Mesenchymal stem cell (in vitro differentiated cells and primary cell): Measurements from ENCODE around the gene SLITRK6.

ENCODE experiments used
- DNase-seq: peaks from one replicate; pipeline ENCODE4 v3.0.0-alpha.2; 2013
- H2AFZ ChIP-seq: one replicate; pipeline ENCODE4 v1.6.1; 2013; ENCODE audit warnings: low read depth, mild to moderate bottlenecking, control low read depth, inconsistent platforms, low read length, moderate library complexity
- H2AK5ac ChIP-seq: 2 replicates; pipeline ENCODE4 v1.6.1; 2013; ENCODE audit warnings: low read length, moderate library complexity, mild to moderate bottlenecking, inconsistent platforms; ENCODE audit not compliant: severe bottlenecking
- H2BK120ac ChIP-seq: one replicate; pipeline ENCODE4 v1.6.1; 2013; ENCODE audit warnings: low read depth, mild to moderate bottlenecking, inconsistent platforms, low read length, moderate library complexity
- H2BK12ac ChIP-seq, 2 experiments: one replicate each; pipeline ENCODE4 v1.6.1; 2013; ENCODE audit warnings: inconsistent platforms in 2 of 2, low read length in 2 of 2, mild to moderate bottlenecking in 2 of 2, moderate library complexity in 2 of 2, control low read depth in 1 of 2
- H2BK15ac ChIP-seq: one replicate; pipeline ENCODE4 v1.6.1; 2013; ENCODE audit warnings: mild to moderate bottlenecking, low read depth, inconsistent platforms; ENCODE audit not compliant: poor library complexity, severe bottlenecking
- H2BK5ac ChIP-seq: 2 replicates; pipeline ENCODE4 v1.6.1; 2013; ENCODE audit warnings: low read depth, mild to moderate bottlenecking, low read length, control low read depth, inconsistent platforms; ENCODE audit not compliant: poor library complexity, severe bottlenecking
- H3K14ac ChIP-seq, 2 experiments: one replicate each; pipeline ENCODE4 v1.6.1; 2013; ENCODE audit warnings: inconsistent platforms in 2 of 2, low read length in 2 of 2, control low read depth in 1 of 2, mild to moderate bottlenecking in 1 of 2, moderate library complexity in 1 of 2
- H3K18ac ChIP-seq, 2 experiments: one replicate each; pipeline ENCODE4 v1.6.1; 2013; ENCODE audit warnings: inconsistent platforms in 2 of 2, low read length in 2 of 2, control low read depth in 1 of 2, low read depth in 1 of 2, mild to moderate bottlenecking in 1 of 2
- H3K23ac ChIP-seq, 2 experiments: one replicate each; pipeline ENCODE4 v1.6.1; 2013; ENCODE audit warnings: inconsistent platforms in 2 of 2, low read length in 2 of 2, mild to moderate bottlenecking in 2 of 2, moderate library complexity in 2 of 2, control low read depth in 1 of 2
- H3K27ac ChIP-seq: 2 replicates; pipeline ENCODE4 v1.5.1; 2013; ENCODE audit warnings: mild to moderate bottlenecking, moderate library complexity, low read length, control low read depth, inconsistent platforms; ENCODE audit not compliant: poor library complexity, severe bottlenecking
- H3K27me3 ChIP-seq, 2 experiments: 2 replicates each; pipeline versions ENCODE4 v1.6.1 to v1.7.0; 2013; ENCODE audit warnings: low read length in 2 of 2, mild to moderate bottlenecking in 2 of 2, moderate library complexity in 2 of 2, control low read depth in 1 of 2, inconsistent platforms in 1 of 2; ENCODE audit not compliant: control insufficient read depth in 1 of 2, insufficient read depth in 1 of 2
- H3K36me3 ChIP-seq, 2 experiments: 2 replicates each; pipeline versions ENCODE4 v1.6.1 to v1.7.0; 2013; ENCODE audit warnings: low read length in 2 of 2, control low read depth in 1 of 2, inconsistent platforms in 1 of 2, low read depth in 1 of 2, mild to moderate bottlenecking in 1 of 2; ENCODE audit not compliant: insufficient read depth in 2 of 2, control insufficient read depth in 1 of 2
- H3K4ac ChIP-seq, 2 experiments: one replicate each; pipeline ENCODE4 v1.6.1; 2013; ENCODE audit warnings: inconsistent platforms in 2 of 2, low read length in 2 of 2, mild to moderate bottlenecking in 2 of 2, moderate library complexity in 2 of 2, control low read depth in 1 of 2, low read depth in 1 of 2
- H3K4me1 ChIP-seq: 2 replicates; pipeline ENCODE4 v1.6.1; 2013; ENCODE audit warnings: low read depth, low read length, control low read depth; ENCODE audit not compliant: control insufficient read depth, insufficient read depth
- H3K4me2 ChIP-seq: 2 replicates; pipeline ENCODE4 v1.6.1; 2013; ENCODE audit warnings: low read length, mild to moderate bottlenecking, inconsistent platforms; ENCODE audit not compliant: poor library complexity, severe bottlenecking
- H3K4me3 ChIP-seq, 2 experiments: 2 replicates each; pipeline versions ENCODE4 v1.5.1 to v1.7.0; 2013; ENCODE audit warnings: low read length in 2 of 2, mild to moderate bottlenecking in 2 of 2, control low read depth in 1 of 2, low read depth in 1 of 2; ENCODE audit not compliant: insufficient read depth in 1 of 2
- H3K79me1 ChIP-seq: replicated peaks from 2 replicates; pipeline ENCODE4 v1.6.1; 2013; ENCODE audit warnings: mild to moderate bottlenecking, control low read depth, low read length, inconsistent platforms; ENCODE audit not compliant: poor library complexity, severe bottlenecking
- H3K9ac ChIP-seq: 2 replicates; pipeline ENCODE4 v1.7.0; 2013; ENCODE audit warnings: mild to moderate bottlenecking, low read length, moderate library complexity
- H3K9me3 ChIP-seq: 2 replicates; pipeline ENCODE4 v1.7.0; 2013; ENCODE audit warnings: mild to moderate bottlenecking, low read length; ENCODE audit not compliant: control insufficient read depth
- H4K8ac ChIP-seq: one replicate; pipeline ENCODE4 v1.6.1; 2013; ENCODE audit warnings: inconsistent platforms, mild to moderate bottlenecking, low read length, moderate library complexity
- H4K91ac ChIP-seq: one replicate; pipeline ENCODE4 v1.6.1; 2013; ENCODE audit warnings: mild to moderate bottlenecking, low read length, inconsistent platforms
- WGBS: methylation state at CpG from one replicate; pipeline ENCODE4 v1.1.7; 2013; ENCODE audit warnings: mixed read lengths; 5-methylcytosine and 5-hydroxymethylcytosine counted together

The SLITRK6 gene

GRCh38 chr13:85798556-85798955, 663 bp downstream of the SLITRK6 start:
- Histone ChIP-seq H2BK15ac (no peak overlapping the region), H3K18ac (no peak overlapping the region), H3K79me1 (no peaks in the 10 kb centered on the region), H3K14ac (no peak overlapping the region), H3K9ac (no peak overlapping the region), H3K4ac (no peak overlapping the region), H3K23ac (no peak overlapping the region), H3K4me1 (no peaks in the 10 kb centered on the region), H2BK12ac (no peak overlapping the region), H3K27me3 (no peaks in the 10 kb centered on the region), H3K9me3 (no peaks in the 10 kb centered on the region), H2BK5ac (no peak overlapping the region), H3K36me3 (no peaks in the 10 kb centered on the region), H2AK5ac (no peak overlapping the region), H3K4me3 (no peak overlapping the region), H3K4me2 (no peak overlapping the region), H4K8ac (no peak overlapping the region), H2AFZ (no peak overlapping the region), H2BK120ac (no peak overlapping the region), H3K27ac (no peak overlapping the region), H4K91ac (no peak overlapping the region)
- no peak for DNase-seq
- 8% methylated on average over 1 of the region's 3 CpGs for WGBS

- no peak overlapping the region for H3K18ac ChIP-seq
- no peak overlapping the region for H4K91ac ChIP-seq
- H3K4ac ChIP-seq, result no peak overlapping the region
- H3K9ac ChIP-seq, result no peak overlapping the region
- H2BK5ac ChIP-seq, result no peak overlapping the region
- no peak overlapping the region for H2BK12ac ChIP-seq
- no peaks in the 10 kb centered on the region for H3K79me1 ChIP-seq
- H3K9me3 ChIP-seq, result no peaks in the 10 kb centered on the region
- no peaks in the 10 kb centered on the region for H3K27me3 ChIP-seq
- no peak overlapping the region for H3K23ac ChIP-seq
- no peak for DNase-seq
- H3K36me3 ChIP-seq, result no peaks in the 10 kb centered on the region
- no peak overlapping the region for H4K8ac ChIP-seq
- no peak overlapping the region for H3K4me3 ChIP-seq
- H2BK15ac ChIP-seq, result no peak overlapping the region
- no peaks in the 10 kb centered on the region for H3K4me1 ChIP-seq
- WGBS, result 50% methylated on average over 2 of the region's 4 CpGs
- H3K4me2 ChIP-seq, result no peak overlapping the region
- H2AK5ac ChIP-seq, result no peak overlapping the region
- H3K14ac ChIP-seq, result no peak overlapping the region
- H2AFZ ChIP-seq, result no peak overlapping the region
- no peak overlapping the region for H2BK120ac ChIP-seq
- no peak overlapping the region for H3K27ac ChIP-seq
These were observed 1.9 kb downstream of the SLITRK6 start for GRCh38 chr13:85797311-85797710.

DNA sequence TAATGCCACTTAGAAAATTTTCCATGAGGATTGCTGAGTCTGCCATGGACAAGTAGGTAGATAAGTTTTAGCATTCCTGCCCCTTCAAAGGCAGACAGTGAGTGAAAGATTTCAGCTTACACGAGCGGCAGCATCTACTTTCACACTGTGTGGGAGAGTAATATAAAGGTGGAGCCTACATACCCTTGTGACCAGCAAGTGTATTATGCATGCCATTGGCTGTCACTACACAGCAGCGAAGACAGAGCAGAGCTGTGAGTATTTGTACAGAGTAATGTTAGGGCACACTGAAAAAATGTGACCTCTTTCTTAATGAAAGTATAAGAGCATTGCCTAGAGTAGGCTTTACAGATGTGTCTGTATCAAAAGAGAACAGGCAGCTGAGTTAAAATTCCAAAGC, 14.0 kb downstream of the SLITRK6 start:
- Histone ChIP-seq H4K8ac (no peak overlapping the region), H3K9me3 (no peaks in the 10 kb centered on the region), H3K27me3 (no peaks in the 10 kb centered on the region), H4K91ac (peak overlapping the region; percentile 21), H2BK12ac (no peak overlapping the region), H3K79me1 (no peaks in the 10 kb centered on the region), H2BK15ac (no peak overlapping the region), H2BK120ac (no peak overlapping the region), H3K4ac (no peak overlapping the region), H3K23ac (no peak overlapping the region), H3K4me1 (no peaks in the 10 kb centered on the region), H3K27ac (no peak overlapping the region), H3K9ac (no peak overlapping the region), H2AK5ac (no peak overlapping the region), H2BK5ac (no peak overlapping the region), H3K36me3 (no peaks in the 10 kb centered on the region), H3K4me2 (no peak overlapping the region), H3K14ac (no peak overlapping the region), H2AFZ (no peak overlapping the region), H3K18ac (no peak overlapping the region), H3K4me3 (no peak overlapping the region)
- DNase-seq, result no peak
- 97% methylated on average over 3 of the region's 3 CpGs for WGBS

GRCh38 chr13:85772367-85772766, 26.9 kb downstream of the SLITRK6 start:
- peak; percentile 28 for DNase-seq
- Histone ChIP-seq H3K14ac (no peak overlapping the region), H2BK120ac (no peak overlapping the region), H4K8ac (no peak overlapping the region), H3K9me3 (no peaks in the 10 kb centered on the region), H3K18ac (peak overlapping the region in 1 of 2 experiments; percentile 12), H3K4ac (no peak overlapping the region), H4K91ac (no peak overlapping the region), H3K27me3 (no peaks in the 10 kb centered on the region), H2BK12ac (no peak overlapping the region), H3K4me2 (no peak overlapping the region), H2BK15ac (no peak overlapping the region), H3K9ac (no peak overlapping the region), H2AFZ (no peak overlapping the region), H3K27ac (no peak overlapping the region), H2AK5ac (no peak overlapping the region), H3K79me1 (no peaks in the 10 kb centered on the region), H3K4me3 (no peak overlapping the region), H3K23ac (no peak overlapping the region), H3K36me3 (no peaks in the 10 kb centered on the region), H2BK5ac (no peak overlapping the region), H3K4me1 (no peaks in the 10 kb centered on the region)
- WGBS, result 61% methylated on average over 2 of the region's 3 CpGs
